ENCODE data around the gene NDP.
"Not testable (repeated sequence)": the region's sequence is repeated elsewhere in the genome, so short reads cannot be mapped to it uniquely, and the experiment has no call there.

Gene NDP

GRCh38 chrX:43939187-43939926, 33.8 kb downstream of the NDP start:
- Mint-ChIP-seq H3K27ac (no peak overlapping the region), H3K36me3 (ENCODE audit: low read depth) (no peaks in the 10 kb centered on the region), H3K4me3 (no peak overlapping the region), H3K9me3 (no peaks in the 10 kb centered on the region), H3K4me1 (peaks cover 5% of the 10 kb centered on the region), H3K27me3 (ENCODE audit: low read depth) (no peaks in the 10 kb centered on the region)
- TF ChIP-seq CTCF (IDR thresholded peaks at IDR 0.05; ENCODE audit: unreplicated experiment in 3 of 3) = peak in 1 of 3 experiments; percentile 19

GRCh38 chrX:43922032-43922431, 51.2 kb downstream of the NDP start:
- not testable (repeated sequence) for H3K27me3 Mint-ChIP-seq (ENCODE audit: low read depth)

GRCh38 chrX:43910772-43911171, 62.4 kb downstream of the NDP start:
- not testable (repeated sequence) for H3K4me3 Mint-ChIP-seq; H3K9me3 Mint-ChIP-seq; H3K36me3 Mint-ChIP-seq (ENCODE audit: low read depth); H3K27me3 Mint-ChIP-seq (ENCODE audit: low read depth); H3K4me1 Mint-ChIP-seq; H3K27ac Mint-ChIP-seq

More at GRCh38 chrX:43922032-43922431, 51.2 kb downstream of the NDP start:
- H3K27ac Mint-ChIP-seq; H3K4me1 Mint-ChIP-seq; H3K36me3 Mint-ChIP-seq (ENCODE audit: low read depth); H3K4me3 Mint-ChIP-seq: not testable (repeated sequence)
- peaks cover 35% of the 10 kb centered on the region for H3K9me3 Mint-ChIP-seq

GRCh38 chrX:43910012-43910411, 63.2 kb downstream of the NDP start:
- Mint-ChIP-seq H3K27me3 (ENCODE audit: low read depth) (no peaks in the 10 kb centered on the region), H3K36me3 (ENCODE audit: low read depth) (no peaks in the 10 kb centered on the region), H3K27ac (no peak overlapping the region), H3K4me1 (no peaks in the 10 kb centered on the region), H3K4me3 (no peak overlapping the region), H3K9me3 (no peaks in the 10 kb centered on the region)
- TF ChIP-seq CTCF (IDR thresholded peaks at IDR 0.05; ENCODE audit: unreplicated experiment in 3 of 3) = no peak

GRCh38 chrX:43909141-43909540, 64.0 kb downstream of the NDP start:
- no peaks in the 10 kb centered on the region for H3K4me1 Mint-ChIP-seq
- H3K27me3 Mint-ChIP-seq (ENCODE audit: low read depth) = no peaks in the 10 kb centered on the region
- H3K27ac Mint-ChIP-seq = no peak overlapping the region
- no peak for TF ChIP-seq CTCF (IDR thresholded peaks at IDR 0.05; ENCODE audit: unreplicated experiment in 3 of 3)
- H3K36me3 Mint-ChIP-seq (ENCODE audit: low read depth) = no peaks in the 10 kb centered on the region
- no peak overlapping the region for H3K4me3 Mint-ChIP-seq
- no peaks in the 10 kb centered on the region for H3K9me3 Mint-ChIP-seq

GRCh38 chrX:43899878-43900815, 73.0 kb downstream of the NDP start:
- no peaks in the 10 kb centered on the region for H3K4me1 Mint-ChIP-seq
- TF ChIP-seq CTCF (IDR thresholded peaks at IDR 0.05; ENCODE audit: unreplicated experiment in 3 of 3) = no peak
- H3K9me3 Mint-ChIP-seq = no peaks in the 10 kb centered on the region
- H3K36me3 Mint-ChIP-seq (ENCODE audit: low read depth) = no peaks in the 10 kb centered on the region
- no peak overlapping the region for H3K4me3 Mint-ChIP-seq
- no peaks in the 10 kb centered on the region for H3K27me3 Mint-ChIP-seq (ENCODE audit: low read depth)
- peak overlapping the region; percentile 16 to 39 (median 22) for H3K27ac Mint-ChIP-seq
